T-helper 2 cell treated with Interferon-gamma antibody and Interleukin-4, amounts not matched to agents 5 μg/mL and 100 μg/mL, for 36 hours (primary cell): ENCODE results near the gene SLC35F3.
A peak's percentile ranks its signal among the peaks of the same experiment; 100 is the strongest.
"Not testable (repeated sequence)": the region's sequence is repeated elsewhere in the genome, so short reads cannot be mapped to it uniquely, and the experiment has no call there.

Experiments
- DNase-seq: peaks from one replicate; pipeline ENCODE4 v3.0.0; 2021; ENCODE audit warnings: low spot score
- H3K27ac Mint-ChIP-seq: one replicate; pipeline ENCODE4 v1.8.0; 2021; ENCODE audit warnings: mild to moderate bottlenecking, mixed read lengths
- H3K27me3 Mint-ChIP-seq: one replicate; pipeline ENCODE4 v1.8.0; 2021; ENCODE audit warnings: low read depth, mixed read lengths
- H3K36me3 Mint-ChIP-seq: one replicate; pipeline ENCODE4 v1.8.0; 2021; ENCODE audit warnings: low read depth, mixed read lengths
- H3K4me1 Mint-ChIP-seq: one replicate; pipeline ENCODE4 v1.8.0; 2021; ENCODE audit warnings: low read depth, mixed read lengths
- H3K4me3 Mint-ChIP-seq: one replicate; pipeline ENCODE4 v1.8.0; 2022; ENCODE audit warnings: mild to moderate bottlenecking, moderate library complexity, mixed read lengths
- H3K9me3 Mint-ChIP-seq: one replicate; pipeline ENCODE4 v1.8.0; 2021; ENCODE audit warnings: mixed read lengths

The SLC35F3 gene

DNA sequence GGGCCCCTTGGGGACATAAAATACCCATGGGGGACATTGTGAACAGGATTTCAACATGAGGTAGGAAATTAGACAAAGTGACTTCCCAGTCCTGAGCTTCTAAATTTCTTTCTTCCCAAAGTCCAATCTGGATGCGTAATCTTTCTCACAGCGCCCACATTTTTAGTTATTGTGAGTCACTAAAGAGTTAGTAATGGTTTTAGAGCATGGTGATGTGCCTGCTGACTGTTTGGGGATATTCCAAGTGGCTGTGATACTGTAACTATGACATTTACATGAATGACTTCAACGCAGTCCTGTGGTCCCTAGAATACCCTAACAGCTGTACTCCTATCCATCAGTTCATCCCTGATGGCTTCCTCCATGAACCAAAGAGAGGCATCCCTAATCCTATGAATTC, 244.7 kb downstream of the SLC35F3 start:
- no peak for DNase-seq
- Mint-ChIP-seq H3K9me3 (peaks cover 7% of the 10 kb centered on the region), H3K27me3 (peaks cover 15% of the 10 kb centered on the region)

DNA sequence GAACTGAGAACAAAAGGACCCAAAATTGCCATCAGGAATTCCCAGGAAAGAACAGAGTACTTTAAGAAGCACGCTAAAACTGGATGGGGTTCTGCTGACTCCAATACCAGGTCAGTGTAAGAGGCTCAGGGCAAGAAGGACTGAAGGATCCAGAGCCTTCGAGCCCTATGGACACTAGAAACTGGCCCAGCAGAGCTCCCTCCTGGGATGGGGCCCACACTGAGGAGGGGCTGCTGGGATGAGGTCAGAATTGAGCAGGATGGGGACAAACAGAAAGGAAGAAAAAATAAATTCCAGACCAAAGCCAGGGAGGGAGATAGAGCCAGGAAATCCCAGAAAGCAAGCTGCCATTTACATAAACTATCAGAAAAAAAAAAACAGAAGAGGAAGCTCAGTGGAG, 246.4 kb downstream of the SLC35F3 start:
- H3K4me1 Mint-ChIP-seq, result no peaks in the 10 kb centered on the region

More for the DNA sequence above, 244.7 kb downstream of the SLC35F3 start:
- Mint-ChIP-seq H3K36me3 (no peaks in the 10 kb centered on the region), H3K4me1 (no peaks in the 10 kb centered on the region), H3K4me3 (no peak overlapping the region), H3K27ac (no peak overlapping the region)

DNA sequence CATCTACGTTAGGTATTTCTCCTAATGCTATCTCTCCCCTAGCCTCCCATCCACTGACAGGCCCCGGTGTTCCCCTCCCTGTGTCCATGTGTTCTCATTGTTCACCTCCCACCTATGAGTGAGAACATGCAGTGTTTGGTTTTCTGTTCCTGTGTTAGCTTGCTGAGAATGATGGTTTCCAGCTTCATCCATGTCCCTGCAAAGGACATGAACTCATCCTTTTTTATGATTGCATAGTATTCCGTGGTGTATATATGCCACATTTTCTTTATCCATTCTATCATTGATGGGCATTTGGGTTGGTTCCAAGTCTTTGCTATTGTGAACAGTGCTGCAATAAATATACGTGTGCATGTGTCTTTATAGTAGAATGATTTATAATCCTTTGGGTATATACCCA, 247.9 kb downstream of the SLC35F3 start:
- not testable (repeated sequence) for H3K4me3 Mint-ChIP-seq, H3K27ac Mint-ChIP-seq, H3K4me1 Mint-ChIP-seq, H3K36me3 Mint-ChIP-seq, DNase-seq, H3K9me3 Mint-ChIP-seq
- H3K27me3 Mint-ChIP-seq, result peaks cover 15% of the 10 kb centered on the region

More for the DNA sequence above, 246.4 kb downstream of the SLC35F3 start:
- peaks cover 7% of the 10 kb centered on the region for H3K9me3 Mint-ChIP-seq
- H3K36me3 Mint-ChIP-seq, result no peaks in the 10 kb centered on the region
- no peak overlapping the region for H3K4me3 Mint-ChIP-seq
- H3K27me3 Mint-ChIP-seq, result peaks cover 10% of the 10 kb centered on the region
- no peak overlapping the region for H3K27ac Mint-ChIP-seq
- DNase-seq, result no peak

DNA sequence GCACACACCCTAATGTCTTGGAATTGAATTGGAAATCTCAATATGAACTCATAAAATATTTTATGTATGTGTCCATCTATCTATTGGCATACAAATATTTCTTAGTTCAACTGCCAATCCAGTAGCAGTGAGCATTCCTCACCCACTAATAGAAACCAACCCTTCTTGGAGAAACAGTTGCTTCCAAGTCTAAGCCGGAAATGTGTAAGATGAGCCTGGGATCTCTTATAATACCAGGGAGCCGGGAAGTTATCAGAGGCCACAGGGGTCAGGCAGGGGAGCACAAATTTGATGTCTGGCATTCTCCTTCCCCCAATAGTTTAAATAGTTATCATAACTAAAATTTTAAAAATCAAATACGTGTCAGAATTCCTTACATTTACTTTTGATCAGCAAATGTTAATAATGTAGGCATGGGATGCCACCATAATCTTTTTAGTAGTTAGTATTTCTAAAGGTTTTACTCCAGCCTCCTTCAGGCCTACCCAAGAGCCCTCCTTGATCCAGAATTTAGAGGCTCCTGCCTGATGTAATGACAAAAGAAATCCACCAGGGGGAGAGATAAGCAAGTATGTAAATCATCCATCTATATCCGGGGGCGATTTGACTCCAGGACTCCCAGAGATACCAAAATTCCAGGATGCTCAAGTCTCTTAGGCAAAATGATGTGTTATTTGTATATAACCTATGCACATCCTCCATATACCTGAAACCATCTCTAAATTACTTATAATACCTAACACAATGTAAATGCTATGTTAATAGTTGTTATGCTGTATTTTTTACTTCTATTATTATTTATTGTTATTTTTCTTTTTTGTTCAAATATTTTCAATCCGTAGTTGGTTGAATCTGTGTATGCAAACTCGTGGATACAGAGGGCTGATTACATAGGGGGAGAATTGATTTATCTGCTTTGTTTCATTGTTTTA, 250.1 kb downstream of the SLC35F3 start:
- no peak for DNase-seq
- no peak overlapping the region for H3K4me3 Mint-ChIP-seq
- no peaks in the 10 kb centered on the region for H3K9me3 Mint-ChIP-seq
- H3K27me3 Mint-ChIP-seq, result peaks cover 24% of the 10 kb centered on the region
- no peak overlapping the region for H3K27ac Mint-ChIP-seq
- H3K36me3 Mint-ChIP-seq, result no peaks in the 10 kb centered on the region
- no peaks in the 10 kb centered on the region for H3K4me1 Mint-ChIP-seq

DNA sequence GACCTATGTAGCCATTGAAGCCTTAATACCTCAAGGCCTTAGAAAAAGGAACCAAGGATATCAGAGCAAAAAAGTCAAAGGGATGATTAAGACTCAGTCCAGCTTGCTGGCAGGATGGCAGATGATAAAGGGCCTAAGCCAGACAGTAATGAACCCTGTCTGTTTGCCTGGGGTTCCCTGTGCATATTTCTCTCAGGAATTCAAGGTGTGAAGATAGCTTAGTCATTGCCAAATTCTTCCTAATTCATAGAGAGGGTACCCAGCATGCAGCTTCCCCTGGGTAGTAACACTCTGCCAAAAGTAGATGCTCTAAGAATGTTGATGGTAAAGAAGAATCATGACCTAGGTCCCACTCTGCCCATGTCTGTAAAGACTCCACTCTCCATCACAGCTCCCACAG, 258.2 kb downstream of the SLC35F3 start:
- H3K36me3 Mint-ChIP-seq, result no peaks in the 10 kb centered on the region
- H3K4me3 Mint-ChIP-seq, result no peak overlapping the region
- H3K9me3 Mint-ChIP-seq, result no peaks in the 10 kb centered on the region
- no peak for DNase-seq
- peaks cover 10% of the 10 kb centered on the region for H3K27me3 Mint-ChIP-seq
- no peak overlapping the region for H3K27ac Mint-ChIP-seq
- H3K4me1 Mint-ChIP-seq, result peaks cover 14% of the 10 kb centered on the region

DNA sequence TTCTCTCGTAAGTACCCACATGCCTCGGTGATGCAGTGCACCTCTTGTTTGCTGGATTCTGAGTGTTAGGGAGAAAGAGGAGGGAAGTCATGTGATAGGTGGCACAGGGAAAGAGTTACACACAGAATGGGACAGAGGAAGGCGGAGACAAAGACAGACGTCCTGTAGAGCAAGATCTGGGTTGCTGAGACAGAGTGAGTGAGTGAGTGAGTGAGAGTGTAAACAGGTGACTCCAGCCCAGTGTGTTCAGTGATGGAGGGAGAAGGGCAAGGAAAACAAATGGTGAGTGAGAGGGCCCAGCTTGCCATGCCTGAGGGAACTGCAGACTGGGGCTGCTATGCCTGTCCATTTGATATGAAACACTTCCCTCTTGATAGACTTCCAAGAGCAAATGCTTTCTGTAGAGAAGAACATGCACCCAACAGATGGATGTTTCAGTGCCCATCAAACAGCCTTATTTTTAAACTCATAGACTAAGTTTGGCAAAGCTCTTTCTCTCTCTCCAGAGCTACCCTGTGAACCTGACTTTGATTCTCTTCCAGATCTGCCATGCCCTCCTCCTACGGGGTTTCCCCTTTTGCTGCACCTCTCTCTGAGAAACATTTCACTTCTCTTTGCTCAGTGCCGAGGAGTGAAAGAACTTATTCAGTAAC, 258.9 kb downstream of the SLC35F3 start:
- DNase-seq, result no peak
- Mint-ChIP-seq H3K36me3 (no peaks in the 10 kb centered on the region), H3K27me3 (peaks cover 7% of the 10 kb centered on the region), H3K9me3 (no peaks in the 10 kb centered on the region), H3K27ac (no peak overlapping the region), H3K4me3 (no peak overlapping the region), H3K4me1 (peaks cover 14% of the 10 kb centered on the region)

DNA sequence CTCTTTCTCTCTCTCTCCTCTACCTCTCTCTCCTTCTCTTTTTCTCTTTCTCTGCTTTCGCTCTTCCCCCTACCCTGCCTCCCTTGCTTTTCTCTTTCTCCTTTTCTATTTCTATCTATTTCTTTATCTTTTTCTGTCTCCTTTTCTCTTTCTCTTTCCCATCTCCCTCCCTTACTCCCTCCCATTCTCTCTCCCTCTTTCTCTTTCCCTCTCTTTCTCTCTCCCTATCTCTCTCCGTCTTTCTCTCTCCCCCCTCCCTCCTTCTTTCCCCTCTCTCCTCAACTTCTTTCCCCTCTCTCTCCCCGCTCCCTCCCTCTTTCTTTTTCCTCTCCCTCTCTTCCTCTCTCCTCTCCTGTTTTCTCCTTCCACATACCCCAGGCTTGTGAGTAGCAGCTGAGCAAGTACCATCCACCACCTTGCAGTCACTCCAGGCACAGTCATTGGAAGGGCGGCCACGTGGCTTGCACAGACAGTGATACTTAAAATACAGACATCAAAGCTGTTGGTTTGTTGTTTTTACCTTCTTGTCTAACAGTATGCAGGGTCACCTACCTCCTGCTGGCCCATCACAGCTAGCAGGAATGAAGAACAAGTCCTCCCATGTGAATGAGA, 259.7 kb downstream of the SLC35F3 start:
- Mint-ChIP-seq H3K27ac (no peak overlapping the region), H3K4me3 (no peak overlapping the region), H3K9me3 (no peaks in the 10 kb centered on the region), H3K4me1 (peaks cover 15% of the 10 kb centered on the region), H3K27me3 (peaks cover 3% of the 10 kb centered on the region), H3K36me3 (peaks cover 3% of the 10 kb centered on the region)
- DNase-seq, result no peak

DNA sequence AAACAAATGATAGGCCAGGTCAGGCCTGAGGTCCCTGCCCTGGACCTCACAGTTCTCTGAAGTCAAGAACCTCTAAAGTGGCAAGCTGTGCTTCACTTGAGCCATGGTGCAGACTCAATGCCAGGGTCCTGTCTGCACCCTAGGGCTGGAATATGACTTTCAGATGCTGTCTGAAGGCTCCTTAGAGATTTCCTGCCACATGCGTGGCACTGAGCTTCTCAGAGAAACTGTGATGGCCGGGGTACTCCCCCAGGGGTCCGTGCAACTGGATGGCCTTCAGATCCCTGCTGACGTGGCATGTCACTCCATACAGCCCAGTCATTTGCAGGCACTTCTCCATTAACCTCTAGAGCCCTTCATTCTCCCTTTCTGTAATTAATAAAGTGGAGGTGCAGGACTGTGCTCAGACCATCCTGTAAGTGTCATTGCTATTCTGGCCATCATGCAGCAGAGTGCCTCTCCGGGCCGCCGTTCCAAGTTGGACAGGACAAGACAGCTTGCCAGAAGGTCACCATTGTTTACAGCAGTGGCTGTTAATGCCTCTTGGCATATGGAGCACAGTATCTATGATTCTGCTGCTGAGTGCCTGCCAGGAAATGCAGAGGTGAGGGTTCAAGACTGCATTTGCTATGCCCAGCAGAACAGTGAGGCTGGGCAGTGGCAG, 263.7 kb downstream of the SLC35F3 start:
- Mint-ChIP-seq H3K9me3 (no peaks in the 10 kb centered on the region), H3K4me3 (no peak overlapping the region), H3K27me3 (peaks cover 3% of the 10 kb centered on the region), H3K36me3 (peaks cover 3% of the 10 kb centered on the region), H3K4me1 (peaks cover 39% of the 10 kb centered on the region), H3K27ac (no peak overlapping the region)
- no peak for DNase-seq

DNA sequence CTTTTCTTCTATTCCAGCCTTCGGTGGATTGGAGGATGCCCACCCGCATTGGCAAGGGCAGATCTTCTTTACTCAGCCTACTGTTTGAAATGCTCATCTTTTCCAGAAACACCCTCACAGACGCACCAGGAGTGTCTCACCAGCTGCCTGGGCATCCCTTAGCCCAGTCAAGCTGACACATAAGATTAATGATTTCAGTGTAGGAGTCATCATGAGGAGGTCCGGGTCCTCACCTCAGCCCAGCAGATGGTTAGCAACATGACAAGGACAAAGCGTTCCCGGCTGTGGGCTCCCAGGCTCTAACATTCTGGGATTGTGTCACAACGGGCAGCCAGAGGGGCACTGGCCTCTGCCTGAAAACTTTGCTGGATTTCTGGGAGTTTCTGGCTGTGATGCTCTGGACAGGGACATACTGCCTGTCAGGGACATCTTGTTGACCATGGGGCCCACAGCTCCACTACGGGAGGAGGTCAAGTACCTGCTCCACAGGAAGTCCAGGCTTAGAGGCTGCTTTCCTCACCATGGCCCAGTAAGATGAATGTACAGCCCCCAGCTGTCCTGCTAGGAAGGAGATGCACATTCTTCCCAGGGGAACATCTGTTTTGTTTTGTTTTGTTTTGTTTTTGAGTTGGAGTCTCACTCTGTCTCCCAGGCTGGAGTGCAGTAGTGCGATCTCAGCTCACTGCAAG, 264.8 kb downstream of the SLC35F3 start:
- no peak for DNase-seq
- H3K27ac Mint-ChIP-seq, result no peak overlapping the region
- peaks cover 2% of the 10 kb centered on the region for H3K27me3 Mint-ChIP-seq
- H3K4me3 Mint-ChIP-seq, result no peak overlapping the region
- peaks cover 3% of the 10 kb centered on the region for H3K36me3 Mint-ChIP-seq
- H3K4me1 Mint-ChIP-seq, result peaks cover 36% of the 10 kb centered on the region
- H3K9me3 Mint-ChIP-seq, result no peaks in the 10 kb centered on the region

DNA sequence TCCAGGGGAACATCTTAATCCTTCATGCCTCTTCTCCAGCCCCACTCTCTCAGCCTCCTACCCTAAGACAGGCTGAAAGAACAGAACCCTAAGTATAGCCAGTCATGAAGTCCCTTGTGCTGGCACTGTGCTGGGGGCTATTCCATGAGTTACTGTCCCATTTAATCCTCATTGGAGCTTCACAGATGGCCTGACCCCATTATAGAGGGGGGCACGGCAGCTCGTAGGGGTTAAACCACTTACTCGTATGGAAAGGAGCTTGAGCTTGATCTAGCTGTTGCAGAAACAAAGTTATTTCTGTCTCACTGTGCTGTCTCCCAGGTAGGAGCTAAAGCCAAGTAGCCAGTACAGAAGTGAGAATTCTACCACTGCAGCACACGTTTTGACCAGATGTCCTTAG, 265.6 kb downstream of the SLC35F3 start:
- H3K36me3 Mint-ChIP-seq, result peaks cover 3% of the 10 kb centered on the region
- H3K27ac Mint-ChIP-seq, result peak overlapping the region; percentile 86
- H3K27me3 Mint-ChIP-seq, result no peaks in the 10 kb centered on the region
- no peak for DNase-seq
- no peaks in the 10 kb centered on the region for H3K9me3 Mint-ChIP-seq
- H3K4me3 Mint-ChIP-seq, result peak overlapping the region; percentile 69
- H3K4me1 Mint-ChIP-seq, result peaks cover 30% of the 10 kb centered on the region

DNA sequence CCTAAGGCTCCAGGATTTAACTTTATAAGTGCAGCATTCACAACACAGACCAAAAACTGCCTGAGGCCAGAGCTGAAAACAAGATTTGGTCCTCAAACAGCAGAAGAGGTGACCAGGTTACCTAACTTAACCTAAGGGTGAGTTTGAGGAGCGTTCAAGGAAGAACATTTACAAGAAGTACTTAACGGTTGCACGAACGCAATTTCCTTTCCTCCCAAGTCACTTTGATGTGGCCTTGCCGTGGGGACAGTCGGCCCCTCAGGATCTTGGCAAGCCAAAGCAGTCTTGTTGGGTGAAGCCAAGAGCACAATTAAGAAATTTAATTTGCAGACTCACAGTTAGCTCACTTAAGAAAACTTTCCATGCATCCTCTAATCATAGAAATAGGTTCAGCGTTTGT, 266.1 kb downstream of the SLC35F3 start:
- Mint-ChIP-seq H3K27ac (peak overlapping the region; percentile 86), H3K9me3 (no peaks in the 10 kb centered on the region), H3K27me3 (no peaks in the 10 kb centered on the region), H3K4me1 (peaks cover 30% of the 10 kb centered on the region), H3K36me3 (peaks cover 3% of the 10 kb centered on the region), H3K4me3 (peak overlapping the region; percentile 69)
- no peak for DNase-seq

DNA sequence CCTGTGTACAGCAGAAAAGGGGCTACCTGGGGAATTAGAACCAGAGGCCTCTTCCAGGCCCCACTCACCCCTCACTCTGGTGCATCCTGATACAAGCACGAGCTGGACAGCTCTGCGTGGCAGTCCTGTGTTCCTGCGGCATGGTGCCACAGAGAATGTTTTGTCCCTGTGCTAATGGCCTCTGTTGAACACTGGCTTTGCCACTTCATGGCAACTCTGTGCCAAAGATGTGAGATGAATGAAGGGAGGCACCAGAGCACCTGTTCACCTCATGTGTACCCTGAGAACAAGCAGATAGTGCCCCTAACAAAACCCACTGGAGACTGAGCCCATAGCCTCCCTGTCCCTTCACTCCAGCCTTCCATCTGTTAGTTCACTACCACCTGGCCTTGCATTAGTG, 269.5 kb downstream of the SLC35F3 start:
- Mint-ChIP-seq H3K27ac (no peak overlapping the region), H3K27me3 (peaks cover 22% of the 10 kb centered on the region), H3K4me3 (no peak overlapping the region), H3K4me1 (peaks cover 30% of the 10 kb centered on the region), H3K36me3 (peaks cover 4% of the 10 kb centered on the region), H3K9me3 (peaks cover 13% of the 10 kb centered on the region)
- no peak for DNase-seq

DNA sequence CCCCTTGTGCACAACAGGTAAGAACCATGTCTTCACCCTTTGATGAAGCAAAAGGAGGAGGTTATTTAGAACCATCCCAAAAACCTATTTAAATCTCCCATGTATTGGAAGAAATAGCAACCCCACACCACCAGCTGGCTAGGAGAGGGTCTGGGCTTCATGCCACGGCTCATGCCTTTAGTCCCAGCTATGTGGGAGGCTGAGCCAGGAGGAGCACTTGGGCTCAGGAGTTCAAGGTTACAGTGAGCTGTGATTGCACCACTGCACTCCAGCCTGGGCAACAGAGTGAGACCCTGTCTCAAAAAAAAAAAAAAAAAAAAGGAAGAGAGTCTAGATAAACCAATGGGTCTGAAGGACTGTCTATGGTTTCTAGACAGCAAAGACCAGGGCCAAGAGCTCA, 270.9 kb downstream of the SLC35F3 start:
- H3K36me3 Mint-ChIP-seq, result peaks cover 2% of the 10 kb centered on the region
- no peak for DNase-seq
- no peak overlapping the region for H3K4me3 Mint-ChIP-seq
- peaks cover 35% of the 10 kb centered on the region for H3K27me3 Mint-ChIP-seq
- peaks cover 25% of the 10 kb centered on the region for H3K4me1 Mint-ChIP-seq
- no peak overlapping the region for H3K27ac Mint-ChIP-seq
- H3K9me3 Mint-ChIP-seq, result peaks cover 13% of the 10 kb centered on the region
